ENCODE measurements around the gene SEMA3B.

Gene SEMA3B

DNA sequence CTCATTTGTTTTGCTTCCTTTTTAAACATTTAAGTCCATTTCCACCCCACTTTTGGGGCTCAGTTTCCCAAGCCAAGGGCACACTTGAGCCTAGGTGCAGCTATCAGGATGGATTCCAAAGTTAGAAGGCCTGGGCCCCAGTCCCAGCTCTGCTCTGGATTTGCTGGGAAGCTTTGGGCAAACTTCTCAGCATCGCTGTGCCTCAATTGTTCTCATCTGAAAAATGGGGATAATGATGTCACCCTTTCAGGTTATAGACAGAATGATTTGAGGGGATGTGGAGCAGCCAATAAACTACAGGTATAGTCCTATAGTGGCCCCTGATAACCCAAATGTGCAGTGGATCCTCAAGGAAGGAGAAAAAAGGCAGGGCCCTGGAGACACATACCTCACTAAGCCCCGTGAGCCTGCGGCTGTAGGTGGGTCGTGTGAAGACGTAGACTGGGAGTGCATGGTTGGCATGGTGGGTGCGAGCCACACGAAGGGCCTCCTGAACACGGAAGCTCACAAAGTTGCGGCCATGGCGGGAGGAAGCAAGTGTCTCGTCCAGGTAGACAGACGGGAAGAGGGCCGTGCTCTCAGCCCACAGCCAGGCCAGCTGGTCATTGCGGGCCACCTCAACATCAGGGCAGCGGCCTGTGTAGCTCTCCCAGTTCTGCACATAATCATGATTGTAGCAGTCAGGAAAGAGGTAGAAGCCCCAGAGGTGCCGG, 50.4 kb downstream of the SEMA3B start:
- no peak for DNase-seq

DNA sequence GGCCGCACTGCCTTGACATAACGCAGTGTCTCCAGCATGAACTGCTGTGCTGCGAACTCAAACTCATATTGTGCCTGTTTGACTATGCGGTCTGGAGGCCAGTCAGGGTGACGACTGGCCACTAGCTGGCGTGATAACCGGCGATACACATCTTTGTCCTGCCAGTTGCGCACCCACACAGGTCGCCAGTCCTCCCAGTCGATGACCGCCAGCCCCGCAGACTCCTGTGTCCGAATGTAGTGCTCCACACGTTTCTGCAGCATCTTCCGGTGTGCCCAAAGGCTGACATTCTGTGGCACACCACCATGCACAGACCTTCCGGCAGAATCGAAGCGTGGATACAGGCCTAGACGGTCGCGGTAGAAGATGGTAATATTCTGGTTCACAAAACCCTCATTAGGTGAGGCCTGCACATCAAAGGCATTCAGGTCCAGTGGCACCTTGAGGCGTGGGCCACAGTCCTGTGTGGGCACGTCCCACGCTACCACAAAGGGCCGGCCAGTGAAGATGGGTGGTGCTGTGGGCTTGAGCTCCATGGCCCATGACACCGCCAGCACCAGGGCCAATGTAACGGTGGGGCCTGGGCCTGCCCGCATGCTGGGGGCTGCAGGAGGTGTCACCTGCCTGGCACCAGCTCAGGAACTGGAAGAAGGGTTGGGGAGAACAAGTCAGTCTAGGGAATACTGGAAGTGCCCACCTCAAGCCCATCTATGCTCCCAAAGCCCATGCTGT, 51.1 kb downstream of the SEMA3B start:
- no peak for DNase-seq

DNA sequence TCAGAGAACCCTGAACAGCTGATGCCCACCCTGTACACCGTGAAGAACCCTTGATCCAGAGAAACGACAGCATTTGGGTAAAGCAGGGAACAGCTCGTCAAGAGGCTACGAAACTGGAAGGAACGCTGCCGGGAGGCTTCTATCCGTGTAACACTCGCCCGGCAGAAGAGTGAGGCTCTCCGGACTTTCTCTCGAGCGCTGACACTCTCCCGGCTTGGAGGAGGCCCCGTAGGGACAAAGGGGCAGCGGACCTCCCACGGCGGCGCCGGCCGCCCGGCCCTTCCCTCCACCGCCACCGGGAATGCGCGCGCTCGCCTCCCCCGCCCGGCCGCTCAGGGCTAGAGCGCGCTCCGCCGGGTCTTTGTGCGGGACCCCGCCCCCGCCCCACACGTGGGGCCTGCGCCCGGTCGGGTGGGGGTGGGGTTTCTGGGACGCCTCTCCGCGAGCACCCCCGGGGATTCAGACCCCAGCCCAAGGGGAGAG, 51.9 kb downstream of the SEMA3B start:
- DNase-seq = peak in 1 of 2 experiments; percentile 77

DNA sequence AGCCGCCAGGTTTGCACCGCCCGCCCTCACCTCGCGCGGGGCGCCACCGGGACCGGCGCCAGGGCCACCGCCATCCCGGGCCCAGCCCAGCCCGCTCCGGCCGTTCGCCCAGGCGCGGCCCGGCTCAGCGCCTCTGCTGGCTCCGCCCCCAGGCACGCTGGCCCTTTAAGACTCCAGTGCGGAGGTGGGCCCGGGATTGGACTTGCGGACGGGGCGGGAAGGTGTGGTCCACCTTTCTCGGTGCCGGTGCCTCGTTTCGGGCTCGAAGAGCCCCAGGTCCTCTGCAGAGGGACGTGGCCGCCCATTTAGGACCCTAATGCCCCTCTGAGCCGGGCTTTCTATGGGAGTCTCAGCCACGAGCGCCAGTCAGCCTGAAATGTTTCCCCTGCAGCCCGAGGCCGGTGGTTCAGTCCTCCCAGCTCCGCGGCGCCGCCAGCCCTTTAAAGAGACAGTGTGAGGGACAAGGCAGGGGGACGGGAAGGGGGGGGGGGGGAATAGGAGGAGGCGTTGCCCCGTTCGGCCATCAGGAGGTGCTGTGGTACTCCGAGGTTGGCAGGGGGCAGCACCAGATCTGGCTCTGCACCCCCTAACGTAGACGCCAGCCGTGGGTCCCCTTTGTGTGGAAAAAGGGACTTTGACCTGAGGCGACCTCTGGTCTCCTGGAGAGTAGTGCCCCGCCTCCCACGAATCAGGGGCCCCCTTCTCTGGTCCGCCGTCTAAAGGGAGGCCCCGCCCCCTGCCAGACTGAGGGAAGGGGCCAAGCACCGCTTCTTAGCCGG, 52.6 kb downstream of the SEMA3B start:
- DNase-seq = peak; percentile 39 to 80

DNA sequence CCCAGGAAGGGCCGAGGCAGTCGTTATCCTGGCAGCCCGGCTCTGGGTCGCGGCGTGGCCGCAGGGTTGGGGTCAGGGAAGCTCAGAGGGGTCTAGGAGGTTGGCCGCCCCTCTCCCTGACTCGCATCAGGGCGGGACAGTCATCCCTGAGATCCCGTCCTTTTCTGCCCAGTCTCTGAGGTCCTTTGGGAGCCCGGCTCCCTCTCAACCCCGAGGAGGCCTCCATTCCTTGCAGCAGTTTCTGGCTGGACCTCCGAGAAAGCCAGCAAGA, 53.1 kb downstream of the SEMA3B start:
- DNase-seq = no peak

DNA sequence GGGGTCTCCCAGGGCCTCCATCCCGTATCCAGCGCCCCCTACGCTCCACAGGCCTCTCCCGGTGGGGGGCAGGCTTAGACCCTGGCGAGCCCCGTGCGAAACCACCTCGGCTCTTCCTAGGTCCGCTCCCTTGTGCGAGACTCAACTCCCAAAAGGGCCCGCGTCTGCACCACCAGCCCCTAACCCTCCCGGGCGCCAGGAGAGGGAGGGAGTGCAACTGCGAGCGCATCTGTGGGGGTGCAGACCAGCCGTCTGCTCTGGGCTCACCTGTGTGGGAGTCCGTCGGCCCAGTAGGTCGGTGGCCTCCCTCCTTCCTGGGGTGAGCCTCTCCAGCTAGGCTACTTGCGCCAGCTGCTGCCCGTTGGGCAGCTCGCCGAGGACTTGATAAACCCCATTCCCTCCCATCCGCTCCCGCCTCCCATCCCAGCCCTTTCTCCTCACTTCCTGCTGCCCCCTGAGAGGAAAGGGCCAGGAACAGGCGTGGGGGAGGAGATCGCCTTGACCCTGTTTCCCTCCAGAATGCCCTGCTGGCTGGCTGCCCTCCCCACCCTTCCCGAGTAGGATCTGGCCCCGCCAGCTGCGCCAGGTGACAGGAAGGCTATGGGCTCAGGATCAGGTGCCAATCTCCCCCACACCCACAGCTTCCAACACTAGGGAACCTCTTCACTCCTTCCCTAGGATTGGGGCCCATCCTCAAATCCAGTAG, 53.6 kb downstream of the SEMA3B start, which contains the start of gene HYAL2:
Gene HYAL2 (minus strand): TSS at position 360 of the 706 bp plus-strand sequence. CDS start 2,256 bp downstream, outside the sequence.
- DNase-seq = no peak

DNA sequence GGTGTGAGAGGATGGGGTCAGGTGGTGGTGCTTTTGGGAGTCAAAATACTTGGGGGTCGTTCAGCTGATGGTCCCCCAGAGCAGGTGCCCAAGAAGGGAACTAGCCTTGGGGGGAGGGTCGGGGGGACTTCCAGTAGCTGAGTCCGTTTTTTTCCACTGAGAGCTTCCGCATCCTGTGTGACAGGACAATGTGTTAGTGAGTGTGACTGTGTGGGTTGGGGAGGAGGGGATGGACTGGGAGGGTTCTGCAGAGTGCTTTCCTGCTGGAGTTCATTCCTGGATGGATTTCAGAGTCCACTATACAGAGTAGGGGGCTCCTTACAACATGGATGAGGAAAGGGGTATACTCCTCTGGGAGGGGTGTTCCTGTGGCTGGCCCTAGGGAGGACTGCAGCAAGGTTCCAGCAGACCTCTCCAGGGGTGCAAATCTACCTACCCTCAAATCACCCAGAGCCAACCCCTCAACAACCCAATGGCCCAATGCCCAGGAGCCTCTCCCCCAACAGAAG, 54.2 kb downstream of the SEMA3B start:
- DNase-seq = no peak

DNA sequence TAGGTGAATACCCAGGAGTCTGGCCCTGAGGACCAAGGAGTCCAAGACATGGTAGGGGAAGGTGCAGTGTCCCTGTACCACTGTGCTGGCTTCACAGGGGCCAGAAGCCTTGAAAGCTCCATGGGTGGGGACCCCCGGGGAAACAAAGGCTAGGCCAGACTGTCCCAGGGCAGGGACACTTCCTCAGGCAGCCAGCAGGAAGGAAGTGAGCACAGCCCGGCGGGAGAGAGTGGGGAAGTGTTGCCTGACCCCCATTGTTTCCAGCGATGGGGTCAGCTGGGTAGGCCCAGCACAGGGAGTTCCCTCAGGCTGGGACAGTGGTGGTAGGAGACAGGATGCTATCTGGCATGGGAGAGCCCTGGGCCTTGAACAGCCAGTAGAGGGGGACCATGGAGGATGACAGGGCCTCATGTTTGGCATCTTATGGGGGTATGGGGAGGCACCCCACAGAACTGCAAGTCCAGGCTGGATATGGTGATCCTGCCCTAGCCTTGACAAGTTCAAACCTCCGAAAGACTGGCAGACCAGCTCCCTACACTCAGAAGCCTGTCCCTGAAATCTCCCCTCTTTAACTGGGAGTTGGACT, 54.8 kb downstream of the SEMA3B start:
- no peak for DNase-seq

DNA sequence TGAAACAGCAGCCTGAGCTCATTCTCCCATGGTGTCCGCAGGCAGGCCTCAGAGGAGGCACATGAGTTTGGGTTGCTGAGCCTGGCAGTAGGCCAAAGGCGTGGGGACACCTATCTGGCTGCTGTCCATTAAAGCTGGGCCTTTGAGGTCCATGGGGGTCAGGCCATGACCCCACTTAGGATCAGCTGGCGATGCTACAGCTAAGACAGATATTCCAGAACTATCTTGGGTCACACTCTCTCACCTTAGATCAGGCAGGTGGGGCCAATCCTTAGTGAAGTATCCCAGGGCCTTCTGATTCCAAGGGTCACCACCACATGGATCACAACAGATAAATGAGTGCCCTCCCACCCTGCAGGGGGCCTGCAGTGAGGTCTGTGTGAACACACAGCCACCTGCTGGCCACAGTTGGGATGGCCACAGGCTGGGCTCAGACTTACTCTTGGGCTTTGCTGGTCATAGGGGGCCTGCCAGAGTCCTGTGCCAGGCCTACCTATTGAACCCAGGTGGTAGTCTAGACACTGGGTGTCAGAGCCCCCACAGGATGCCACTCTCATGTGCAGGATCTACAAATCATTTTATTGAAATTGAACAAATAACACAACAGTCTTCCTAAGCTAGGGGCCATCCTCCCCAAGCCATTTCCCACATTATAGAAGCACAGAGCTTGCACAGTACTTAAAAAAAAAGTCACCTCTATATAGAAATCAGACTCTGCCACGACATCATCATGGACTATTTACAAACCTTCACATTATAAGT, 55.6 kb downstream of the SEMA3B start:
- DNase-seq = peak in 1 of 2 experiments; percentile 65

DNA sequence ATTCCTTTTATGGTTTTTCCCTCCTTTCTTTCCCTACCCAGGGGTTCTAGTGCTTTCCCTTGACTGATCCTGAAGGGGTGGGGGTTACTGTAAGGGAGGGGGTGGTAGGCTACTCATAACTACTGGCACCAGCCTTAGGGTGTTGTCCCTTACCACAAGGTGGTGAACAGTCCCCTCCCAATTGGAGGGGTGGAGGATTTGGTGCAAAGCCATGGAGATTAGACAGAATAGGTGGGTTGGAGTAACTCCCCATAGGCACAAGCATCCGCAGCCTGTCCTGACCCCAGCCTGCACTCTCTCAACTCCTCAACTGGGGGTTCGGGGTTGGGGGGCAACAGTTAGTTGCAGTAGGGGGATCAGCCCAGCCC, 56.1 kb downstream of the SEMA3B start:
- no peak for DNase-seq

DNA sequence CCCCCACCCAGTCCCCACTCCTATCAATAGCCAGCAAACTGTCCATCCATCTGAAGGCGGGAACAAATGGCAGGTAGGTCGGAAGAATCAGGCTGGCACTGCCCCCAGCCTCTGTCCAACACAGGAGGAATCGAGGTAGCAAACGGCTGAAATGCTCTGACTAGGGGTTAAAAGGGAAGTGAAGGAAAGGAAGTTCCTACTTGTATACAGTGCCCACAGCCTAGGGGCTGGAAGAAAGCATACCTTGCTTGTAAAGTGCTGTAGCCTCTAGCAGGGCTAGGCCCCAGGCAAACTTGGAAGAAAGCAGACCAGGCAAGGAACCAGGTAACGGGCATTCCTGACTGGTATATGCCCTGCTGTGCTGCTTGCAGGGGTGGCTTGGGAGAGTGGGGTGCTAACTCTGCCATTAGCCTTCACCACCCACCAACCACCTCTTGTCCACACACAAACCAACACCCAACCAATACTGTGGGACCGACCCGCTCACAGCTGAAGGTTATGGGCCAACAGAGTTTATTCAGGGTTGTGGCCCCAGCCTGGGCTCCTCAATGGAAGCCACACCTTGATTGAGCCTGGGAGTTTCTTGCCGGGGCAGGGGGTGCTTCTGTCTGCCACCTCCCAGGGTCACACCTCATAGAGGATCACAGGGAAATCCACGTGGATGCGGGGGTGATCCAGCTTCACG, 56.7 kb downstream of the SEMA3B start:
- DNase-seq = no peak

DNA sequence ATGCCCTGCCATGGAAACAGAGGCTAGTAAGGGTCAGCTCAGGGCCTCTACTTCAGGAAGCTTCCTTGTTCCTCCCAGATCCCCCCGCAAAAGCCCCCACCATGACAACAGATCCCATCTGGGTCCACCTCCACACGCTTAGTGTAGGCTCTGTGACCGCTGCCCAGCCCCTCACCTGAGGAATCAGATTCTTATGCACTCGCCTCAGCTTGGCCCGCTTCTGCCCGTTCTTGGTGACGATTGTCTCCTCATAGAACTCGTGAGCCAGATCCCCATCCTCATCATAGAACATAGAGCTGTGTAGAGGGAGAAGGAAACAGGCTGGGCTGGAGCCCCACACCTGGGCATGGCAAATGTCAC, 57.2 kb downstream of the SEMA3B start:
- no peak for DNase-seq

DNA sequence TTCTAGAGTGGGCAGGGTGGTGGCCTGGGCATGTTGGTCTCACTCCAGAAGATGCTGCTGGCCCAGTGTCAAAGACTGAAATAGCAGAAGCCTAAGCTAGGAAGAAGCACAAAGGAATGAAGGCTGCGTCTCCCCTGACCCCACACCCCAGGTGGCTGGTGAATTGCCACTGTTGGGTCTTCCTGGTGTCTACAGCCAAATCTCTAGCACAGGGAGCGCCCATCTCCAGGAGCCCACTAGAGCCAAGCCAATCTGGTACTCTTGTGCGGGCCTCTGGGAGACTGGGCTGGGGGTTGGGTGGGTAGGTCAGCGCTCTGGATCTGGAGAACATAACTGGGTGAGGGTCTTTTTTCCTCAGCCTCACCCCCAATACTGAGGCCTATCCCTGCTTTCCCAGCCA, 58.2 kb downstream of the SEMA3B start:
- no peak for DNase-seq
